Neuronal stem cell (in vitro differentiated cells): ENCODE data around the gene TMEM129.

Experiments used
- DNase-seq: peaks from one replicate; pipeline ENCODE4 v3.0.0-alpha.2; 2013; ENCODE audit warnings: low spot score
- H2AFZ ChIP-seq: one replicate; pipeline ENCODE4 v1.6.1; 2013; ENCODE audit warnings: mild to moderate bottlenecking, low read length, inconsistent platforms
- H2AK5ac ChIP-seq: 2 replicates; pipeline ENCODE4 v1.6.1; 2013; ENCODE audit warnings: low read depth, mild to moderate bottlenecking, inconsistent platforms, low read length, moderate library complexity, mixed read lengths
- H2BK120ac ChIP-seq: 2 replicates; pipeline ENCODE4 v1.6.1; 2013; ENCODE audit warnings: low read depth, mild to moderate bottlenecking, inconsistent platforms, low read length, moderate library complexity, mixed read lengths
- H2BK12ac ChIP-seq: one replicate; pipeline ENCODE4 v1.6.1; 2013; ENCODE audit warnings: low read length, inconsistent platforms
- H2BK15ac ChIP-seq: 2 replicates; pipeline ENCODE4 v1.6.1; 2013; ENCODE audit warnings: mild to moderate bottlenecking, low read length, inconsistent platforms, mixed read lengths
- H2BK5ac ChIP-seq: one replicate; pipeline ENCODE4 v1.6.1; 2013; ENCODE audit warnings: inconsistent platforms, mild to moderate bottlenecking, low read length, moderate library complexity
- H3K14ac ChIP-seq: one replicate; pipeline ENCODE4 v1.6.1; 2013; ENCODE audit warnings: low read length, inconsistent platforms
- H3K18ac ChIP-seq: 2 replicates; pipeline ENCODE4 v1.6.1; 2013; ENCODE audit warnings: low read length, inconsistent platforms
- H3K23ac ChIP-seq: 2 replicates; pipeline ENCODE4 v1.6.1; 2013; ENCODE audit warnings: low read depth, mild to moderate bottlenecking, mixed read lengths, low read length, inconsistent platforms; ENCODE audit not compliant: poor library complexity
- H3K27ac ChIP-seq: replicated peaks from 3 replicates; pipeline ENCODE4 v1.5.1; 2013; ENCODE audit warnings: low read length, inconsistent platforms
- H3K27me3 ChIP-seq, 3 experiments: 2 replicates each; pipeline ENCODE4 v1.6.1; 2013; ENCODE audit warnings: low read length in 3 of 3, mild to moderate bottlenecking in 2 of 3, inconsistent platforms in 1 of 3, low read depth in 1 of 3, mixed read lengths in 1 of 3, moderate library complexity in 1 of 3; ENCODE audit not compliant: control insufficient read depth in 3 of 3, insufficient read depth in 3 of 3
- H3K36me3 ChIP-seq, 2 donors: replicated peaks in 1 of 2; 2 replicates each; pipeline ENCODE4 v1.6.1; 2013; ENCODE audit warnings: low read length in 2 of 2; ENCODE audit not compliant: control insufficient read depth in 2 of 2, insufficient read depth in 2 of 2
- H3K4ac ChIP-seq: 2 replicates; pipeline ENCODE4 v1.6.1; 2013; ENCODE audit warnings: inconsistent platforms, mild to moderate bottlenecking, low read length, moderate library complexity
- H3K4me1 ChIP-seq, 2 donors: 1 replicate in 1 of 2; 2 replicates in 1 of 2; pipeline ENCODE4 v1.6.1; 2013; ENCODE audit warnings: low read length in 2 of 2, low read depth in 1 of 2; ENCODE audit not compliant: control insufficient read depth in 2 of 2, insufficient read depth in 1 of 2
- H3K4me2 ChIP-seq: one replicate; pipeline ENCODE4 v1.6.1; 2013; ENCODE audit warnings: mild to moderate bottlenecking, low read length, inconsistent platforms; ENCODE audit not compliant: insufficient read depth, poor library complexity, severe bottlenecking
- H3K4me3 ChIP-seq, 2 donors: 2 replicates each; pipeline ENCODE4 v1.5.1; 2013; ENCODE audit warnings: low read length in 2 of 2, mild to moderate bottlenecking in 2 of 2, inconsistent platforms in 1 of 2, moderate library complexity in 1 of 2
- H3K79me1 ChIP-seq: one replicate; pipeline ENCODE4 v1.6.1; 2013; ENCODE audit warnings: low read depth, mild to moderate bottlenecking, inconsistent platforms, low read length, moderate library complexity
- H3K9ac ChIP-seq: one replicate; pipeline ENCODE4 v1.6.1; 2013; ENCODE audit warnings: mild to moderate bottlenecking, low read depth, low read length, inconsistent platforms; ENCODE audit not compliant: poor library complexity
- H3K9me3 ChIP-seq, 2 donors: replicated peaks in 1 of 2; 2 replicates each; pipeline versions ENCODE3 to v1.6.1; 2013; ENCODE audit warnings: low read length in 2 of 2, mild to moderate bottlenecking in 2 of 2, inconsistent platforms in 1 of 2, low read depth in 1 of 2, mixed read lengths in 1 of 2, moderate library complexity in 1 of 2; ENCODE audit not compliant: control insufficient read depth in 2 of 2, insufficient read depth in 1 of 2
- H4K8ac ChIP-seq: one replicate; pipeline ENCODE4 v1.6.1; 2013; ENCODE audit warnings: low read depth, mild to moderate bottlenecking, inconsistent platforms, low read length, moderate library complexity
- H4K91ac ChIP-seq: one replicate; pipeline ENCODE4 v1.6.1; 2013; ENCODE audit warnings: low read length, low read depth, mild to moderate bottlenecking, inconsistent platforms; ENCODE audit not compliant: poor library complexity
- WGBS, 2 donors: extraction: QIAGEN DNeasy Blood & Tissue Kit; methylation state at CpG; one replicate each; pipeline ENCODE4 v1.1.7; 2013; ENCODE audit warnings: missing lambda C conversion rate in 2 of 2, mixed read lengths in 1 of 2; ENCODE audit not compliant: insufficient read length in 2 of 2, insufficient replicate concordance in 1 of 2; ENCODE audit errors: extremely low coverage in 2 of 2; 5-methylcytosine and 5-hydroxymethylcytosine counted together

The TMEM129 gene

DNA sequence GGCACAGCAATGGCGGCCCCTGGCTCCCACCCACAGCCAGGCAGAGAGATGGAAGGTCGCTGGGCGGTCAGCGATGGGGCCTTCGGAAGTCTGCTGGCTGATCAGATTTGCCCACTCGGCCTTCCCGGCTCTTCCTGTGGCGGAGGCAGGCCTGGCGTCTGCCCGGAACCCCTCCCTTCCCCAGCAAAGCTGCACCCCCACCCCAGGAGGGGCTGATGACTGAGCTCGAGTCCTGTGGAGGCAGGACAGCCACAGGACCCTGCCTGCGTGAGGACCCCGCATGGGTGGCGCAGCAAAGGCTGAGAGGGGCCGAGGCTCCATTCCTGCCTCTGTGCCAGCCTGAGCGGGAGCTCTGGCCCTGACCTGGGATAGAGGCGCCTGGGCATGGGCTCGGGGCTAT is 35.0 kb upstream of the TMEM129 start:
- Histone ChIP-seq H3K9me3 (no peaks in the 10 kb centered on the region), H2BK12ac (no peak overlapping the region), H3K27ac (no peak overlapping the region), H3K4ac (no peak overlapping the region), H3K4me2 (no peak overlapping the region), H3K27me3 (peaks cover 0 to 14% (median 0%) of the 10 kb centered on the region in 3 experiments), H4K91ac (no peak overlapping the region), H3K4me1 (peaks cover 22 to 40% of the 10 kb centered on the region in 2 donors), H3K14ac (peak overlapping the region; percentile 71), H2AFZ (no peak overlapping the region), H2BK15ac (peak overlapping the region; percentile 49), H2AK5ac (peak overlapping the region; percentile 61), H3K23ac (no peak overlapping the region), H3K79me1 (no peaks in the 10 kb centered on the region), H2BK5ac (peak overlapping the region; percentile 53), H2BK120ac (no peak overlapping the region), H3K9ac (no peak overlapping the region), H4K8ac (no peak overlapping the region), H3K4me3 (no peak overlapping the region), H3K18ac (peak overlapping the region; percentile 28), H3K36me3 (no peaks in the 10 kb centered on the region)
- WGBS, 2 donors = no CpG with 5 or more reads among the region's 18 CpGs
- DNase-seq = no peak

GRCh38 chr4:1755297-1755696 is 34.2 kb upstream of the TMEM129 start:
- Histone ChIP-seq H3K23ac (no peak overlapping the region), H4K91ac (no peak overlapping the region)
- no CpG with 5 or more reads among the region's 17 CpGs for WGBS, 2 donors

DNA sequence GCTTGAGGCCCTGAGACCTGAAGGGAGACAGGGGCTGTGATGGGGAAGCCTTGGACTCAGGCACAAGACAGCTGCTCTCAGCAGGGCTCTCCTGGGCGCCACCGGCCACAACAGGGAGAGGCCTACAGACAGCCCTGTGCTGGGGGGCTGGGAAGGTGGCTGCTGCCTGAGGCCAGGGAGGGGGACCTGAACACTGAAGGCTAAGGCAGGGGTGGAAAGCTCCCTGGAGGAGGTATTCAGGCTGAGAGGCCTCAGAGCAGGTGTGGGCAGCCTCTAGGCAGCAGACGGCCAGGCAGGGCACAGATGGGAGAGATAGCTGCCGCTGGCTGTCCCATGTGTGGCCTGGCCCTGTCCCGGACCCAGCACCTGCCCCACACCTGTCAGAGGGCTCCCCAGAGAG is 33.2 kb upstream of the TMEM129 start:
- Histone ChIP-seq H3K4me2 (no peak overlapping the region), H3K4me3 (no peak overlapping the region), H2BK5ac (no peak overlapping the region), H3K14ac (no peak overlapping the region), H3K4me1 (peaks cover 9 to 27% of the 10 kb centered on the region in 2 donors), H3K4ac (no peak overlapping the region), H2AK5ac (peak overlapping the region; percentile 94), H3K23ac (peak overlapping the region; percentile 12), H3K27me3 (peaks cover 0 to 12% (median 0%) of the 10 kb centered on the region in 3 experiments), H3K18ac (peak overlapping the region; percentile 59), H2BK120ac (no peak overlapping the region), H3K27ac (no peak overlapping the region), H4K91ac (no peak overlapping the region), H3K79me1 (no peaks in the 10 kb centered on the region), H3K9me3 (no peaks in the 10 kb centered on the region), H2AFZ (no peak overlapping the region), H3K9ac (no peak overlapping the region), H4K8ac (no peak overlapping the region), H3K36me3 (no peaks in the 10 kb centered on the region), H2BK12ac (peak overlapping the region; percentile 22), H2BK15ac (peak overlapping the region; percentile 64)
- no CpG with 5 or more reads among the region's 5 CpGs for WGBS, 2 donors
- no peak for DNase-seq

More at GRCh38 chr4:1755297-1755696, 34.2 kb upstream of the TMEM129 start:
- H2BK12ac ChIP-seq = no peak overlapping the region
- H2BK15ac ChIP-seq = peak overlapping the region; percentile 55
- no peak overlapping the region for H4K8ac ChIP-seq
- no peaks in the 10 kb centered on the region for H3K36me3 ChIP-seq
- H2BK5ac ChIP-seq = peak overlapping the region; percentile 53
- no peaks in the 10 kb centered on the region for H3K79me1 ChIP-seq
- H2AK5ac ChIP-seq = no peak overlapping the region
- no peak overlapping the region for H3K27ac ChIP-seq
- peaks cover 0 to 14% (median 0%) of the 10 kb centered on the region in 3 experiments for H3K27me3 ChIP-seq
- H2BK120ac ChIP-seq = no peak overlapping the region
- H3K4me2 ChIP-seq = no peak overlapping the region
- H3K9me3 ChIP-seq = no peaks in the 10 kb centered on the region
- H2AFZ ChIP-seq = no peak overlapping the region
- H3K18ac ChIP-seq = peak overlapping the region; percentile 17
- H3K4me3 ChIP-seq = no peak overlapping the region
- H3K4ac ChIP-seq = no peak overlapping the region
- peaks cover 17 to 33% of the 10 kb centered on the region in 2 donors for H3K4me1 ChIP-seq
- no peak for DNase-seq
- no peak overlapping the region for H3K14ac ChIP-seq
- no peak overlapping the region for H3K9ac ChIP-seq

- Histone ChIP-seq H3K9ac (peak overlapping the region; percentile 4), H3K4ac (peak overlapping the region; percentile 84), H2BK15ac (peak overlapping the region; percentile 58), H2BK12ac (no peak overlapping the region), H3K79me1 (no peaks in the 10 kb centered on the region), H4K8ac (no peak overlapping the region), H3K23ac (no peak overlapping the region), H3K9me3 (no peaks in the 10 kb centered on the region), H2BK5ac (no peak overlapping the region), H3K4me1 (peaks cover 9 to 25% of the 10 kb centered on the region in 2 donors), H4K91ac (no peak overlapping the region), H2BK120ac (peak overlapping the region; percentile 72), H2AFZ (no peak overlapping the region), H3K18ac (peak overlapping the region; percentile 85), H3K36me3 (no peaks in the 10 kb centered on the region), H3K27me3 (peaks cover 0 to 12% (median 0%) of the 10 kb centered on the region in 3 experiments), H2AK5ac (peak overlapping the region; percentile 94), H3K4me3 (no peak overlapping the region), H3K4me2 (no peak overlapping the region), H3K27ac (no peak overlapping the region), H3K14ac (peak overlapping the region; percentile 94)
- DNase-seq = no peak
- WGBS, 2 donors = no CpG with 5 or more reads among the region's 15 CpGs
Observed at GRCh38 chr4:1753697-1754311, 32.7 kb upstream of the TMEM129 start.
